Trophoblast cell (in vitro differentiated cells and primary cell): ENCODE results near the gene RSU1.

Source experiments
- DNase-seq, 2 donors: peaks; one replicate each; pipeline ENCODE4 v3.0.0-alpha.2; 2016
- H2AFZ ChIP-seq: 2 replicates; pipeline ENCODE4 v1.6.1; 2013; ENCODE audit warnings: low read length, moderate library complexity, mild to moderate bottlenecking; ENCODE audit not compliant: insufficient read depth, poor library complexity
- H2AK5ac ChIP-seq: 2 replicates; pipeline ENCODE4 v1.6.1; 2013; ENCODE audit warnings: mild to moderate bottlenecking, low read length
- H2BK120ac ChIP-seq: 2 replicates; pipeline ENCODE4 v1.6.1; 2013; ENCODE audit warnings: low read length, mild to moderate bottlenecking, moderate library complexity; ENCODE audit not compliant: insufficient read depth, poor library complexity
- H2BK12ac ChIP-seq: 2 replicates; pipeline ENCODE4 v1.6.1; 2013; ENCODE audit warnings: mild to moderate bottlenecking, low read length, moderate library complexity
- H2BK5ac ChIP-seq: 2 replicates; pipeline ENCODE4 v1.6.1; 2013; ENCODE audit warnings: low read length, low read depth, moderate library complexity, mild to moderate bottlenecking; ENCODE audit not compliant: poor library complexity
- H3K14ac ChIP-seq: 2 replicates; pipeline ENCODE4 v1.6.1; 2013; ENCODE audit warnings: mild to moderate bottlenecking, low read length
- H3K18ac ChIP-seq: 2 replicates; pipeline ENCODE4 v1.6.1; 2013; ENCODE audit warnings: mild to moderate bottlenecking, low read length
- H3K23ac ChIP-seq: 2 replicates; pipeline ENCODE4 v1.6.1; 2013; ENCODE audit warnings: low read length
- H3K27ac ChIP-seq: 2 replicates; pipeline ENCODE4 v1.5.1; 2013; ENCODE audit warnings: low read depth, mild to moderate bottlenecking, inconsistent platforms, low read length, moderate library complexity
- H3K27me3 ChIP-seq: 2 replicates; pipeline ENCODE4 v1.6.1; 2013; ENCODE audit warnings: inconsistent platforms, mild to moderate bottlenecking, low read length, moderate library complexity; ENCODE audit not compliant: insufficient read depth
- H3K36me3 ChIP-seq, 2 experiments: 1 replicate in 1 of 2; 2 replicates in 1 of 2; pipeline ENCODE4 v1.6.1; 2013; ENCODE audit warnings: low read length in 2 of 2, mild to moderate bottlenecking in 2 of 2, moderate library complexity in 1 of 2; ENCODE audit not compliant: insufficient read depth in 2 of 2, control insufficient read depth in 1 of 2
- H3K4ac ChIP-seq: 2 replicates; pipeline ENCODE4 v1.6.1; 2013; ENCODE audit warnings: low read depth, mild to moderate bottlenecking, low read length, moderate library complexity
- H3K4me1 ChIP-seq, 2 experiments: 1 replicate in 1 of 2; 2 replicates in 1 of 2; pipeline ENCODE4 v1.6.1; 2013; ENCODE audit warnings: low read length in 2 of 2, mild to moderate bottlenecking in 2 of 2, moderate library complexity in 1 of 2; ENCODE audit not compliant: insufficient read depth in 2 of 2, control insufficient read depth in 1 of 2
- H3K4me2 ChIP-seq: 2 replicates; pipeline ENCODE4 v1.6.1; 2013; ENCODE audit warnings: inconsistent platforms, mild to moderate bottlenecking, low read length, moderate library complexity
- H3K4me3 ChIP-seq: 2 replicates; pipeline ENCODE4 v1.5.1; 2013; ENCODE audit warnings: mild to moderate bottlenecking, low read depth, low read length, inconsistent platforms
- H3K79me1 ChIP-seq: one replicate; pipeline ENCODE4 v1.6.1; 2013; ENCODE audit warnings: low read length
- H3K79me2 ChIP-seq: 2 replicates; pipeline ENCODE4 v1.6.1; 2013; ENCODE audit warnings: low read length, mild to moderate bottlenecking; ENCODE audit not compliant: control insufficient read depth, insufficient read depth, poor library complexity
- H3K9ac ChIP-seq: 2 replicates; pipeline ENCODE4 v1.6.1; 2013; ENCODE audit warnings: mild to moderate bottlenecking, low read length
- H3K9me3 ChIP-seq: 2 replicates; pipeline ENCODE4 v1.6.1; 2013; ENCODE audit warnings: low read depth, mild to moderate bottlenecking, control low read depth, inconsistent platforms, low read length; ENCODE audit not compliant: insufficient read depth
- H4K12ac ChIP-seq: 2 replicates; pipeline ENCODE4 v1.6.1; 2013; ENCODE audit warnings: low read depth, mild to moderate bottlenecking, low read length, moderate library complexity
- H4K8ac ChIP-seq: 2 replicates; pipeline ENCODE4 v1.6.1; 2013; ENCODE audit warnings: low read depth, mild to moderate bottlenecking, low read length, moderate library complexity
- H4K91ac ChIP-seq: one replicate; pipeline ENCODE4 v1.6.1; 2013; ENCODE audit warnings: low read depth, mild to moderate bottlenecking, low read length, moderate library complexity
- WGBS: extraction: QIAGEN DNeasy Blood & Tissue Kit; methylation state at CpG from one replicate; pipeline ENCODE4 v1.1.7; 2013; ENCODE audit warnings: missing lambda C conversion rate; ENCODE audit not compliant: insufficient read length, insufficient coverage; ENCODE audit errors: extremely low coverage; 5-methylcytosine and 5-hydroxymethylcytosine counted together

Gene RSU1

DNA sequence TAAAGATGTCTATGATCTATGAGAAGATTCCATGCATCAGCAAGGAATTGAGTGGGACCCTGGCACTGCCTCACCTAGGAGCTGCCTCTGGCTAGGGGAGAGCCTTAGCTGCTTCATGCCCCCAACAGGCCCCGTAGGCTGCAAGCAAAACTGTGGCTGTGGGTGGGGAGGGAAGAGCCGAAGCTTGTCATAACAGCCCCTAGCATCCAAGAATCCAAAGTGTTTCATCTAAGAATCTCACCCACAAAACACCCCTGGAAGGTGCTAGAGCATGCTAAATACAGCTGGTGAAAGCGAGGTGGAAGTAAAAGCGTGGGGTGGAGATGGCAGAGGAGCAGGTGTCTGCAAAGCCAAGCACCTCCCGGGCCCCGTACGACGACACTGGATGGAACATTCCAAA lies 208.0 kb downstream of the RSU1 start:
- no peak overlapping the region for H3K27ac ChIP-seq
- H3K18ac ChIP-seq, result no peak overlapping the region
- H3K4me1 ChIP-seq, result no peaks in the 10 kb centered on the region
- H3K4me2 ChIP-seq, result no peak overlapping the region
- H3K79me1 ChIP-seq, result no peaks in the 10 kb centered on the region
- no peak overlapping the region for H3K23ac ChIP-seq
- H3K14ac ChIP-seq, result no peak overlapping the region
- H3K4ac ChIP-seq, result no peak overlapping the region
- H3K4me3 ChIP-seq, result no peak overlapping the region
- no peaks in the 10 kb centered on the region for H3K79me2 ChIP-seq
- H2AFZ ChIP-seq, result no peak overlapping the region
- DNase-seq, result no peak
- H4K8ac ChIP-seq, result no peak overlapping the region
- no peak overlapping the region for H2BK12ac ChIP-seq
- no peak overlapping the region for H2AK5ac ChIP-seq
- H2BK120ac ChIP-seq, result no peak overlapping the region
- H2BK5ac ChIP-seq, result no peak overlapping the region
- H4K91ac ChIP-seq, result no peak overlapping the region
- H3K36me3 ChIP-seq, result no peaks in the 10 kb centered on the region
- no peak overlapping the region for H4K12ac ChIP-seq
- H3K9ac ChIP-seq, result no peak overlapping the region
- H3K27me3 ChIP-seq, result no peaks in the 10 kb centered on the region
- H3K9me3 ChIP-seq, result peaks cover 1% of the 10 kb centered on the region
- no CpG with 5 or more reads among the region's 8 CpGs for WGBS

DNA sequence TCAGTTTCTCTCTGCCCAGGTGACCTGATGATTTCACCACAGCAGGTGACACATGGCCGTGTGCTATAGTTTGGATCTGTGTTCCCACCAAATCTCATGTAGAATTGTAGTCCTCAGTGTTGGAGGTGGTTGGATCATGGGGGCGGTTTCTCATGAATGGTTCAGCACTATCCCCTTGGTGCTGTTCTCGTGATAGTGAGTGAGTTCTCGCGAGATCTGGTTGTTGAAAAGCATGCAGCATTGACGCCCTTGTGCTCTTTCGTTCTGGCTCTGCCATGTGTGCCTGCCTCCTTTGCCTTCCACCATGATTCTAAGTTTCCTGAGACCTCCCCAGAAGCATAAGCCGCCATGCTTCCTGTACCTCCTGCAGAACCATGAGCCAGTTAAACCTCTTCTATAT lies 210.3 kb downstream of the RSU1 start:
- no CpG with 5 or more reads among the region's 8 CpGs for WGBS
- no peak overlapping the region for H3K4me3 ChIP-seq
- H3K23ac ChIP-seq, result no peak overlapping the region

DNA sequence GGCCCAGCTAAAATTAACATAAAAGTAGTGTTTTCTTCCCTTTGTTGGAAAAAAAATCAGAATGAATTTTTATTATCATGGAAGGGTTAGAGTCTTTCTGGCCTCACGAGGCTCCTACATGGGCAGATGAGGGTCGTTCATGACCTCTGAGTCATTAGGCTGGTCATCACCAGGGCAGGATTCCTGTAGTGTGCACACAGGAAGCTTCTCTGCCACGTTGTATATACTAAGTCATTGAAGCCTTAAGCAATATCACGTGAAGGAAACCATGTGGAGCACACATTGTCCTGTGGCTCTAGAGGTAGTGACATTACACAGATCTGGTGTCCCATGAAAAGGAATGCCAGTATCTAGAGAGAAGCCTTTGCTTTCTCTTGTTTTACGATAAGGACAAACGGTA lies 210.8 kb downstream of the RSU1 start:
- DNase-seq, result peak; percentile 50 to 81
- H4K12ac ChIP-seq, result no peak overlapping the region
- H3K14ac ChIP-seq, result no peak overlapping the region
- H3K4me1 ChIP-seq, result peaks cover 3% of the 10 kb centered on the region in 2 experiments
- no peak overlapping the region for H2BK120ac ChIP-seq
- no peak overlapping the region for H4K8ac ChIP-seq
- H2AK5ac ChIP-seq, result no peak overlapping the region
- peaks cover 3% of the 10 kb centered on the region for H3K9me3 ChIP-seq
- H3K18ac ChIP-seq, result no peak overlapping the region
- H3K27me3 ChIP-seq, result no peaks in the 10 kb centered on the region
- no peaks in the 10 kb centered on the region for H3K79me1 ChIP-seq
- H2BK12ac ChIP-seq, result no peak overlapping the region
- no peaks in the 10 kb centered on the region for H3K36me3 ChIP-seq
- H3K4me3 ChIP-seq, result no peak overlapping the region
- no peak overlapping the region for H3K9ac ChIP-seq
- H3K23ac ChIP-seq, result no peak overlapping the region
- no peaks in the 10 kb centered on the region for H3K79me2 ChIP-seq
- H3K4ac ChIP-seq, result no peak overlapping the region
- H2BK5ac ChIP-seq, result no peak overlapping the region
- H4K91ac ChIP-seq, result no peak overlapping the region
- WGBS, result no CpG with 5 or more reads among the region's 6 CpGs
- no peak overlapping the region for H3K27ac ChIP-seq
- no peak overlapping the region for H3K4me2 ChIP-seq
- no peak overlapping the region for H2AFZ ChIP-seq

More for the DNA sequence above, 210.3 kb downstream of the RSU1 start:
- peaks cover 1% of the 10 kb centered on the region for H3K9me3 ChIP-seq
- H3K4ac ChIP-seq, result no peak overlapping the region
- no peak overlapping the region for H2BK120ac ChIP-seq
- no peak overlapping the region for H2BK5ac ChIP-seq
- no peak overlapping the region for H4K12ac ChIP-seq
- no peak overlapping the region for H3K27ac ChIP-seq
- H3K9ac ChIP-seq, result no peak overlapping the region
- H3K4me1 ChIP-seq, result no peaks in the 10 kb centered on the region
- no peaks in the 10 kb centered on the region for H3K36me3 ChIP-seq
- H3K18ac ChIP-seq, result no peak overlapping the region
- no peak overlapping the region for H4K8ac ChIP-seq
- H3K27me3 ChIP-seq, result no peaks in the 10 kb centered on the region
- no peak overlapping the region for H3K14ac ChIP-seq
- H3K79me2 ChIP-seq, result no peaks in the 10 kb centered on the region
- no peak overlapping the region for H2AFZ ChIP-seq
- no peak overlapping the region for H2BK12ac ChIP-seq
- DNase-seq, result no peak
- no peak overlapping the region for H4K91ac ChIP-seq
- H3K4me2 ChIP-seq, result no peak overlapping the region
- no peak overlapping the region for H2AK5ac ChIP-seq
- H3K79me1 ChIP-seq, result no peaks in the 10 kb centered on the region

DNA sequence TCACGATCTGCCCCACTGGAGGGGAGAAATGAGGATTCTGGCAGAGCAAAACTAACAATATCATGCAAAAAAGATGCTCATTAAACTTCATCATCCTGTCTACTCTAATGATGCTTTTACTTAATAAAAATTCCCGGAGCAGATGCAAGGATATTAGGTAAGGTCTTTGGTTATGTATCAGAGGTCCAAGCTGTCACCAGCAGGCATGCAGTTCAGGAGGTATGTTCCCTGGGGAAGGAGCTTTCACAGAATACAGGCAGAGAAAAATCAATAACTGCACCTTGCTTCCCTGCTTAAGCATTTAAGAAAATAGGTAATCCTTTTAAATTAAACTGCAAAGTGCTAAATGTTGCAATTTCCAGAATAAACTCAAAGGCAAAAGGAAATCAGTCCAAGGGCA lies 213.9 kb downstream of the RSU1 start:
- H3K79me2 ChIP-seq, result no peaks in the 10 kb centered on the region
- H3K14ac ChIP-seq, result no peak overlapping the region
- H4K91ac ChIP-seq, result no peak overlapping the region
- no peaks in the 10 kb centered on the region for H3K27me3 ChIP-seq
- H2AFZ ChIP-seq, result no peak overlapping the region
- peaks cover 2% of the 10 kb centered on the region for H3K9me3 ChIP-seq
- H3K27ac ChIP-seq, result no peak overlapping the region
- no peak overlapping the region for H3K4me3 ChIP-seq
- no peak overlapping the region for H4K12ac ChIP-seq
- H3K23ac ChIP-seq, result no peak overlapping the region
- no peak overlapping the region for H2BK120ac ChIP-seq
- H3K4me1 ChIP-seq, result peaks cover 3 to 4% of the 10 kb centered on the region in 2 experiments
- no peak overlapping the region for H3K4me2 ChIP-seq
- no peak overlapping the region for H3K9ac ChIP-seq
- H2AK5ac ChIP-seq, result no peak overlapping the region
- no peak overlapping the region for H2BK12ac ChIP-seq
- no peak for DNase-seq
- WGBS, result no CpG with 5 or more reads among the region's 2 CpGs
- H3K18ac ChIP-seq, result no peak overlapping the region
- no peaks in the 10 kb centered on the region for H3K79me1 ChIP-seq
- H3K4ac ChIP-seq, result no peak overlapping the region
- no peaks in the 10 kb centered on the region for H3K36me3 ChIP-seq
- H2BK5ac ChIP-seq, result no peak overlapping the region
- H4K8ac ChIP-seq, result no peak overlapping the region
